IMR-90 (cell line): ENCODE measurements around the gene ACSF2. TPM values are rescaled to one million over a fixed set of nuclear protein-coding genes. Genes with fewer than 3 reads are reported as not detected.

Experiments
- ATAC-seq: fragments of 200-7000 bp; cut with Tn5 transposase; 2 replicates; pipeline ENCODE4 v1.9.1; 2020; ENCODE audit warnings: low read depth, mild to moderate bottlenecking, moderate library complexity
- BruUV-seq: library from RNA; stranded (reverse); fragments of 400-500 nt; replicated peaks from 2 replicates; lab custom pipeline; 2021; lab: Mats Ljungman, UMichigan
- CTCF ChIA-PET: fragments of 300-600 bp; formaldehyde crosslinking; extraction: SDS; loops from one replicate; lab custom pipeline; 2021; ENCODE audit warnings: antibody characterized with exemption; lab: Yijun Ruan, JAX
- POLR2A ChIA-PET: fragments of 300-600 bp; sonication (Branson Sonifier 250); formaldehyde crosslinking; loops from one replicate; lab custom pipeline; 2022; ENCODE audit warnings: antibody characterized with exemption; ENCODE audit not compliant: unreplicated experiment; lab: Charles Lee
- DNase-seq: peaks from one replicate; pipeline ENCODE4 v3.0.0; 2013
- H2AFZ ChIP-seq: replicated peaks from 2 replicates; pipeline ENCODE3; 2013; ENCODE audit warnings: low read length, mild to moderate bottlenecking; ENCODE audit not compliant: poor library complexity
- H2AK5ac ChIP-seq: 2 replicates; pipeline ENCODE4 v1.6.1; 2013; ENCODE audit warnings: low read depth, low read length, inconsistent platforms
- H2AK9ac ChIP-seq: replicated peaks from 2 replicates; pipeline ENCODE3; 2013; ENCODE audit warnings: mild to moderate bottlenecking, low read depth, low read length, moderate library complexity; ENCODE audit not compliant: poor library complexity
- H2BK120ac ChIP-seq: 2 replicates; pipeline ENCODE4 v1.6.1; 2013; ENCODE audit warnings: low read depth, low read length, inconsistent platforms
- H2BK15ac ChIP-seq: 3 replicates; pipeline ENCODE4 v1.6.1; 2013; ENCODE audit warnings: low read depth, low read length, inconsistent platforms
- H2BK20ac ChIP-seq: 2 replicates; pipeline ENCODE4 v1.6.1; 2013; ENCODE audit warnings: low read depth, mild to moderate bottlenecking, inconsistent platforms, low read length, moderate library complexity
- H2BK5ac ChIP-seq: 2 replicates; pipeline ENCODE4 v1.6.1; 2013; ENCODE audit warnings: mild to moderate bottlenecking, low read depth, low read length, inconsistent platforms; ENCODE audit not compliant: poor library complexity, severe bottlenecking
- H3K14ac ChIP-seq: replicated peaks from 2 replicates; pipeline ENCODE4 v1.6.1; 2013; ENCODE audit warnings: low read depth, low read length, inconsistent platforms
- H3K18ac ChIP-seq: 2 replicates; pipeline ENCODE4 v1.6.1; 2013; ENCODE audit warnings: low read depth, low read length, control low read depth
- H3K23ac ChIP-seq: 2 replicates; pipeline ENCODE4 v1.6.1; 2013; ENCODE audit warnings: low read depth, low read length, inconsistent platforms
- H3K27ac ChIP-seq: 2 replicates; pipeline ENCODE4 v1.5.1; 2013; ENCODE audit warnings: mild to moderate bottlenecking, control low read depth, low read length; ENCODE audit not compliant: insufficient read depth
- H3K27me3 ChIP-seq: 2 replicates; pipeline ENCODE4 v1.6.1; 2013; ENCODE audit warnings: low read length; ENCODE audit not compliant: control insufficient read depth, insufficient read depth
- H3K36me3 ChIP-seq: 2 replicates; pipeline ENCODE4 v1.6.1; 2013; ENCODE audit warnings: low read length, mixed read lengths; ENCODE audit not compliant: control insufficient read depth, insufficient read depth
- H3K4ac ChIP-seq: 2 replicates; pipeline ENCODE4 v1.6.1; 2013; ENCODE audit warnings: low read depth, low read length, inconsistent platforms
- H3K4me1 ChIP-seq: 2 replicates; pipeline ENCODE4 v1.6.1; 2013; ENCODE audit warnings: low read length, mixed read lengths; ENCODE audit not compliant: control insufficient read depth, insufficient read depth
- H3K4me2 ChIP-seq: 2 replicates; pipeline ENCODE4 v1.6.1; 2013; ENCODE audit warnings: low read depth, mild to moderate bottlenecking, control low read depth, low read length, moderate library complexity
- H3K4me3 ChIP-seq: 2 replicates; pipeline ENCODE4 v1.5.1; 2013; ENCODE audit warnings: low read depth, mild to moderate bottlenecking, control low read depth, low read length, moderate library complexity; ENCODE audit not compliant: insufficient read depth
- H3K56ac ChIP-seq: 2 replicates; pipeline ENCODE4 v1.6.1; 2013; ENCODE audit warnings: low read length, inconsistent platforms; ENCODE audit not compliant: insufficient read depth; ENCODE audit errors: extremely low read depth
- H3K79me1 ChIP-seq, 2 experiments: 2 replicates each; pipeline ENCODE4 v1.6.1; 2013; ENCODE audit warnings: low read length in 2 of 2, inconsistent platforms in 1 of 2, low read depth in 1 of 2
- H3K9ac ChIP-seq: 2 replicates; pipeline ENCODE4 v1.6.1; 2013; ENCODE audit warnings: low read depth, low read length, control low read depth
- H3K9me1 ChIP-seq: 2 replicates; pipeline ENCODE4 v1.6.1; 2013; ENCODE audit warnings: low read length, inconsistent platforms; ENCODE audit not compliant: insufficient read depth
- H3K9me3 ChIP-seq: 2 replicates; pipeline ENCODE4 v1.6.1; 2013; ENCODE audit warnings: low read length; ENCODE audit not compliant: control insufficient read depth, insufficient read depth
- H4K20me1 ChIP-seq: 2 replicates; pipeline ENCODE4 v1.6.1; 2013; ENCODE audit warnings: low read length, inconsistent platforms; ENCODE audit not compliant: insufficient read depth
- H4K5ac ChIP-seq: 2 replicates; pipeline ENCODE4 v1.6.1; 2013; ENCODE audit warnings: mild to moderate bottlenecking, low read depth, low read length, control low read depth
- H4K8ac ChIP-seq, 2 experiments: 2 replicates each; pipeline ENCODE4 v1.6.1; 2013; ENCODE audit warnings: low read depth in 2 of 2, low read length in 2 of 2, control low read depth in 1 of 2, inconsistent platforms in 1 of 2
- H4K91ac ChIP-seq: 2 replicates; pipeline ENCODE4 v1.6.1; 2013; ENCODE audit warnings: low read depth, low read length, inconsistent platforms; ENCODE audit not compliant: insufficient read depth
- CTCF ChIP-seq: conservative IDR thresholded peaks from 2 replicates; pipeline ENCODE4 v1.5.1; 2012; ENCODE audit warnings: mild to moderate bottlenecking, low read depth, low read length, improper control_type of control experiment
- FOS ChIP-seq: fragments of 150-350 bp; IDR thresholded peaks from 2 replicates; pipeline ENCODE4 v1.6.1; 2016; ENCODE audit warnings: low read depth, low read length
- MAFK ChIP-seq: IDR thresholded peaks from 2 replicates; pipeline ENCODE4 v1.6.1; 2012; ENCODE audit warnings: low read depth, low read length, improper control_type of control experiment
- MAZ ChIP-seq: IDR thresholded peaks from 2 replicates; pipeline ENCODE4 v1.6.1; 2012; ENCODE audit warnings: low read depth, mild to moderate bottlenecking, low read length, improper control_type of control experiment, moderate library complexity, borderline replicate concordance
- RAD21 ChIP-seq: IDR thresholded peaks from 2 replicates; pipeline ENCODE4 v1.6.1; 2012; ENCODE audit warnings: low read length, improper control_type of control experiment
- RCOR1 ChIP-seq: IDR thresholded peaks from 2 replicates; pipeline ENCODE4 v1.6.1; 2012; ENCODE audit warnings: mild to moderate bottlenecking, low read length, improper control_type of control experiment; ENCODE audit not compliant: insufficient replicate concordance
- WGBS, 2 experiments: methylation state at CpG; one replicate each; pipeline versions ENCODE4 v1.1.5 to v1.1.7; 2013; ENCODE audit warnings: missing lambda C conversion rate in 2 of 2; ENCODE audit not compliant: insufficient read length in 1 of 2; ENCODE audit errors: extremely low coverage in 2 of 2; 5-methylcytosine and 5-hydroxymethylcytosine counted together
- dilution Hi-C: fragments of 300-500 bp; cut with HindIII; formaldehyde crosslinking; loops from one replicate; pipeline ENCODE4 v1.14.3; 2018; ENCODE audit warnings: low sequenced_read_pairs; ENCODE audit not compliant: unreplicated experiment
- in situ Hi-C: fragments of 300-500 bp; cut with MboI; formaldehyde crosslinking; loops from 3 replicates; pipeline ENCODE4 v1.14.3; 2019; ENCODE audit warnings: low sequenced_read_pairs, inconsistent platforms, mixed read lengths
- intact Hi-C: fragments of 100-400 bp; cut with micrococcal nuclease; formaldehyde crosslinking; loops from 2 replicates; pipeline ENCODE4 v1.10.0; 2022
- polyA plus RNA-seq, 3 experiments: library from polyadenylated mRNA; depleted of rRNA; stranded (reverse); fragments of >200 nt; gene quantifications; 2 replicates each; pipeline ENCODE4 v1.2.3, GENCODE V29; 2012; ENCODE audit warnings: low replicate concordance in 1 of 3
- total RNA-seq: library from RNA; depleted of rRNA; stranded (reverse); fragments of >200 nt; gene quantifications from 2 replicates; pipeline ENCODE4 v1.2.3, GENCODE V29; 2012
- TF ChIP-seq, protein P1 (sequence below): fragments of 150-350 bp; IDR thresholded peaks from 2 replicates; pipeline ENCODE4 v1.6.1; 2016; ENCODE audit warnings: low read depth, mild to moderate bottlenecking, low read length, moderate library complexity, borderline replicate concordance

Gene ACSF2
- total and polyA plus RNA-seq, 2 of the 4 experiments (the other 2 are of a cell fraction): 18.5 to 27.2 TPM

DNA sequence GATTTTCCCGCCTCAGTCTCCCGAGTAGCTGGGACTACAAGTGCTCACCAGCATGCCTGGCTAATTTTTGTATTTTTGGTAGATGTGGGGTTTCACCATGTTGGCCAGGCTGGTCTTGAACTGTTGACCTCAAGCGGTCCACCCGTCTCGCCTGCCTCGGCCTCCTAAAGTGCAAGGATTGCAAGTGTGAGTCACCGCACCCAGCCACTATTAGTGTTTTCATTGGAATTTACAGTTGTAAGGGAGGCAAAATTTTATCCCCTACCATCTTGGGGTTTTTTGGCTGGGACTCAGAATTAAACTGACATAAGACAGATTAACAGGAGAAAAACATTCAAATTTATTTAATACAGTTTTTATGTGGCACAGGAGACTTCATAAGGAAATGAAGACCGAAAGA is 69.9 kb downstream of the ACSF2 start:
- H2BK5ac ChIP-seq: no peak overlapping the region
- no peaks in the 10 kb centered on the region for H3K9me1 ChIP-seq
- no peaks in the 10 kb centered on the region; the same call in none of the 2 replicates for H3K27me3 ChIP-seq
- H3K4me2 ChIP-seq: no peak overlapping the region
- in situ Hi-C loops: no loop called here
- no peaks in the 10 kb centered on the region for H3K9me3 ChIP-seq
- H3K36me3 ChIP-seq: no peaks in the 10 kb centered on the region
- H2AK9ac ChIP-seq: no peak overlapping the region
- no peaks in the 10 kb centered on the region for H4K20me1 ChIP-seq
- CTCF ChIA-PET: no interaction called here
- no peak overlapping the region for H3K14ac ChIP-seq
- DNase-seq (peak; percentile 42), ATAC-seq (peak; percentile 61)
- H3K79me1 ChIP-seq: no peaks in the 10 kb centered on the region
- H3K4me1 ChIP-seq: no peaks in the 10 kb centered on the region
- POLR2A ChIA-PET: interaction anchor here (0.6 kb wide), 1 partner anchor 98 kb away, joined by 4 read pairs; the partner anchor contains the start of gene LRRC59
- dilution Hi-C loops: no loop called here
- H3K9ac ChIP-seq: no peak overlapping the region
- no peak for TF ChIP-seq RAD21
- TF ChIP-seq RCOR1: no peak
- no peak for TF ChIP-seq CTCF
- no peak for TF ChIP-seq MAZ
- TF ChIP-seq, protein P1, sequence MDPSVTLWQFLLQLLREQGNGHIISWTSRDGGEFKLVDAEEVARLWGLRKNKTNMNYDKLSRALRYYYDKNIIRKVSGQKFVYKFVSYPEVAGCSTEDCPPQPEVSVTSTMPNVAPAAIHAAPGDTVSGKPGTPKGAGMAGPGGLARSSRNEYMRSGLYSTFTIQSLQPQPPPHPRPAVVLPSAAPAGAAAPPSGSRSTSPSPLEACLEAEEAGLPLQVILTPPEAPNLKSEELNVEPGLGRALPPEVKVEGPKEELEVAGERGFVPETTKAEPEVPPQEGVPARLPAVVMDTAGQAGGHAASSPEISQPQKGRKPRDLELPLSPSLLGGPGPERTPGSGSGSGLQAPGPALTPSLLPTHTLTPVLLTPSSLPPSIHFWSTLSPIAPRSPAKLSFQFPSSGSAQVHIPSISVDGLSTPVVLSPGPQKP: no peak
- TF ChIP-seq FOS: no peak
- TF ChIP-seq MAFK: no peak
- no peak overlapping the region for H2BK15ac ChIP-seq
- H3K56ac ChIP-seq: no peak overlapping the region
- no peak overlapping the region for H4K91ac ChIP-seq
- H4K8ac ChIP-seq: no peak overlapping the region
- H3K27ac ChIP-seq: no peak overlapping the region
- no peak overlapping the region for H3K4ac ChIP-seq
- no peak overlapping the region for H2BK120ac ChIP-seq
- no peak overlapping the region for H3K18ac ChIP-seq
- H4K5ac ChIP-seq: no peak overlapping the region
- no peak overlapping the region for H2BK20ac ChIP-seq
- intact Hi-C loops: no loop called here
- H3K4me3 ChIP-seq: no peak overlapping the region
- H2AFZ ChIP-seq: no peak overlapping the region
- H3K23ac ChIP-seq: no peak overlapping the region
- no TSS peak for BruUV-seq
- WGBS, 2 experiments: no CpG with 5 or more reads among the region's 8 CpGs
- no peak overlapping the region for H2AK5ac ChIP-seq
